RWPE1 (cell line): ENCODE results near the gene CATSPER1.

ENCODE experiments used
- CTCF ChIA-PET: fragments of 350-600 bp; sonication (Branson Sonifier 250); formaldehyde crosslinking; extraction: SDS; loops from one replicate; lab custom pipeline; 2021; lab: Yijun Ruan, JAX
- POLR2A ChIA-PET: fragments of 400-600 bp; formaldehyde crosslinking; extraction: SDS; loops from one replicate; lab custom pipeline; 2020; ENCODE audit warnings: antibody characterized with exemption; ENCODE audit not compliant: low non-redundant PET; lab: Yijun Ruan, JAX
- DNase-seq: peaks from one replicate; pipeline ENCODE4 v3.0.0; 2012; ENCODE audit warnings: low spot score
- H3K27ac ChIP-seq: fragments of 450-650 bp; 2 replicates; pipeline ENCODE4 v1.5.1; 2017
- TF ChIP-seq, protein P1 (sequence below): fragments of 450-650 bp; conservative IDR thresholded peaks from 2 replicates; pipeline ENCODE4 v1.5.1; 2017; ENCODE audit warnings: low read depth, mild to moderate bottlenecking

CATSPER1 gene

DNA sequence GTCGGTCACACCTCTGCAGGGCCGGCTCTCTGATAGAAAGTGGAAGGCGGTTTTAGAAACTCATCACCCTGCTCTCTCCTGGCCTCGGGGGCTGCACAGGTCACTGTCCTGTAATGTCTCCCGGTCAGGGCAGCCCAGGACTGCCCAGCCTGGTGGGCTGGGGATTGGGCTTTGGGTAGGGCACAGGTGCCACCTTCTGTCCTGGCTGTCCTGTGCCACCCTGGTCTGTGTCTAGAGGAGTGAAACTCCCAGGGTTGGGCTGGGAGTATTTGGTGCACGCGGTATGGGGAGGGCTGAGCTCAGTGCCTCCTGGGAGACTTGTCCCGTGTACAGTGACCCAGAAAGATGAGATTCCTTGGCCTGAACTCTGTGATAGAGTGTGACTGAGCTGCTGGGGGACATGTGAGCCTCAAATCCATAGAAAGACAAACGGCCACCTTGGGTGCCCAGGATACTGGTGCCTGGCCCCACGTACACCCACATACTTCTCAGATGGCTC, 47.0 kb downstream of the CATSPER1 start:
- H3K27ac ChIP-seq, result peak overlapping the region; percentile 38
- TF ChIP-seq, protein P1, sequence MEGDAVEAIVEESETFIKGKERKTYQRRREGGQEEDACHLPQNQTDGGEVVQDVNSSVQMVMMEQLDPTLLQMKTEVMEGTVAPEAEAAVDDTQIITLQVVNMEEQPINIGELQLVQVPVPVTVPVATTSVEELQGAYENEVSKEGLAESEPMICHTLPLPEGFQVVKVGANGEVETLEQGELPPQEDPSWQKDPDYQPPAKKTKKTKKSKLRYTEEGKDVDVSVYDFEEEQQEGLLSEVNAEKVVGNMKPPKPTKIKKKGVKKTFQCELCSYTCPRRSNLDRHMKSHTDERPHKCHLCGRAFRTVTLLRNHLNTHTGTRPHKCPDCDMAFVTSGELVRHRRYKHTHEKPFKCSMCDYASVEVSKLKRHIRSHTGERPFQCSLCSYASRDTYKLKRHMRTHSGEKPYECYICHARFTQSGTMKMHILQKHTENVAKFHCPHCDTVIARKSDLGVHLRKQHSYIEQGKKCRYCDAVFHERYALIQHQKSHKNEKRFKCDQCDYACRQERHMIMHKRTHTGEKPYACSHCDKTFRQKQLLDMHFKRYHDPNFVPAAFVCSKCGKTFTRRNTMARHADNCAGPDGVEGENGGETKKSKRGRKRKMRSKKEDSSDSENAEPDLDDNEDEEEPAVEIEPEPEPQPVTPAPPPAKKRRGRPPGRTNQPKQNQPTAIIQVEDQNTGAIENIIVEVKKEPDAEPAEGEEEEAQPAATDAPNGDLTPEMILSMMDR, result no peak
- ChIA-PET POLR2A (no interaction called here), CTCF (no interaction called here)
- no peak for DNase-seq

DNA sequence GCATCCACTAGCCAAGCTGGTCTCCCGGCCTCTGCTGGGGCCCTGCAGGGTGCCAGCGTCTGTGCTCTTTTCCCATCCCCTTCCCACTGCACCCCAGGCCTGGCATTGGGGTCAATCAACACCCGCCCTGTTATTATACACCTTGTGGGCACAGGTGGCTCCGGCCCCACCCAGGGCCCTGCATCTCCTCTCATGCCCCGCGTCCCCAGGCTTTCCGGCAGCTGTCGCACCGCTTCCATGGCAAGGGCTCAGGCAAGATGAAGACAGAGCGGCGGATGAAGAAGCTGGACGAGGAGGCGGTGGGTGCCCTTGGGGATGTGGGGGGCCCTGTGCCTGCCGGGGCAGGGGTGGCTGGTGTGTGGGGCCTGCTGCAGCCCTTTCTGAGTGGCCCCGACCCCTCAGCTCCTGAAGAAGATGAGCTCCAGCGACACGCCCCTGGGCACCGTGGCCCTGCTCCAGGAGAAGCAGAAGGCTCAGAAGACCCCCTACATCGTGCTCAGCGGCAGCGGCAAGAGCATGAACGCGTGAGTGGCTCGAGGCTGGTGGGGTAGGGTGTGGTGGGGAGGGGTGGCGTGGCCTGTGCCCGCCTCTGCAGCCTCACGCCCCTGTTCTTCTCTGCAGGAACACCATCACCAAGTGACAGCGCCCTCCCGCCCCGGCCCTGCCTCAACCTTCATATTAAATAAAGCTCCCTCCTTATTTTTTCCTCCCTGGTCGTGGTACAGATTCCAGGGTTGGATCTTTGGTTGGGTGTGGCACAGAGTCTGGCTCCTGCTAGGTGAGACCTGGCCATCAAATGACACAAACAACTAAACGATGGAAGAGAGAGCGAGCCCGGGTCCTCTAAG, 47.7 kb downstream of the CATSPER1 start:
- POLR2A ChIA-PET, result no interaction called here
- H3K27ac ChIP-seq, result peak overlapping the region; percentile 38; the same call in 1 of the 2 replicates
- CTCF ChIA-PET, result interaction anchor here (0.5 to 0.9 kb wide), 2 partner anchors 94 to 205 kb away, joined by 3 to 6 read pairs; no protein-coding TSS in a partner anchor
- no peak for DNase-seq
- TF ChIP-seq, protein P1, result no peak

DNA sequence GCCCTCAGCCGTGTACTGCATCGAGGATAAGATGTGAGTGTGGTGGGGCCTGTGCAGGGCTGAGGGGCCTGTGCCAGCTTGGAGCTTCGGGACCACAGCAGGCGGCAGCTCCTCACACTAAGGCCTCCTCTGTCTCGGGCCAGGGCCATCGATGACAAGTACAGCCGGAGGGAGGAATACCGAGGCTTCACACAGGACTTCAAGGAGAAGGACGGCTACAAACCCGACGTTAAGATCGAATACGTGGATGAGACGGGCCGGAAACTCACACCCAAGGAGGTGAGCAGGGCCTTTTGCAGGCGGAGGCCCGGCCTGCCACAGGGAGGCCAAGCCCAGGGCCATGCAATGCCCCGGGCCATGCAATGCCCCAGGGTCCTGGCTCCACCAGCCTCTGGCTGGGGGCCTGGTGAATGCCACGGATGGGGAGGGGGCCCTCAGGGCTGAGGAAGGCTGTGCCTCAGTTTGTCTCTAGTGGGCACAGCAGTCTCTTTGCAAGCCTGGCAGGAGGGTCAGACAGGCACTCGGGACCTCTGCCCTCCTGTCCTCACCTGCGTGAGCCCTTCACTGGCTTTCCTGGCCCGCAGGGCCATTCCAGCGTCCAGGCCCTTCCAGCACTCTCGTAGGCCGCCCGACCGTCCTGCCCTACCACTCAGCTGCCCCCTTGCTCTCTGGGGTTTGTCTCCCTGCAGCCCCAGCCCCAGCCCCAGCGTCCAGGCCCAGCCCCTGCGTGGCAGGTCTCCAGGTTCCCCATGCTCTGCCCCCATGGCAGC, 48.5 kb downstream of the CATSPER1 start:
- TF ChIP-seq, protein P1, result no peak
- no peak for DNase-seq
- ChIA-PET CTCF (interaction anchor here (0.9 kb wide), 1 partner anchor 93 kb away, joined by 6 read pairs; no protein-coding TSS in a partner anchor), POLR2A (no interaction called here)
- H3K27ac ChIP-seq, result peak overlapping the region; percentile 35

DNA sequence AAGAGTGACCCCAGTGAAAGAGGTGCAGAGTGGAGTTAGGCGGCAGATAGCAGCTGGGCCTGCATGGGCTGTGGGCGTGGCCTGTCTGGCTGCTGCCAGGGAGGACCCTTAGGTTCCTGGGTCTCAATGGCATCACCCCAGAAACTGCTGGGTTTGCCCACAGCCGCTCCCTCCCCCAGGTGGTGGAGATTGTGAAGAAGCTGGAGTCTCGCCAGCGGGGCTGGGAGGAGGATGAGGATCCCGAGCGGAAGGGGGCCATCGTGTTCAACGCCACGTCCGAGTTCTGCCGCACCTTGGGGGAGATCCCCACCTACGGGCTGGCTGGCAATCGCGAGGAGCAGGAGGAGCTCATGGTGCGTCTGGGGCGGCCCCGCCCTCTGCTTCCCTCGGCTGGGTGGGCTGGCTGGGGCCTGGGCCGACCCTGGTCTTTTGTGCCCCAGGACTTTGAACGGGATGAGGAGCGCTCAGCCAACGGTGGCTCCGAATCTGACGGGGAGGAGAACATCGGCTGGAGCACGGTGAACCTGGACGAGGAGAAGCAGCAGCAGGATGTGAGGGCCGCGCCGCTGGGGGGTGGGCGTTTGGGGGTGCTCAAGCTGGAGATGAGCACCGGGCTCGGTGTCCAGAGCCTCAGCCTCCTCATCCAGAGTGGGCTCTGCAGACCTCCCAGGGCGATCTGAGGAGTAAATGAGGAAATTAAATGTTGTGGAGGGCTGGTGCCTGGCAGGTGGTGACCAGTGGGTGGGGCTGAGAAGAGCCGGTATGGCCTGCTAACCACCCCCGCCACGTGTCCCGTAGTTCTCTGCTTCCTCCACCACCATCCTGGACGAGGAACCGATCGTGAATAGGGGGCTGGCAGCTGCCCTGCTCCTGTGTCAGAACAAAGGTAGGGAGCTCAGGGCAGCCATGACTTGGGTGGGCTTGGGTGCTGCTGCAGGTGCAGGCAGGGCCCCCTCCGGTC, 49.8 kb downstream of the CATSPER1 start:
- H3K27ac ChIP-seq, result peak overlapping the region; percentile 35
- TF ChIP-seq, protein P1, result no peak
- ChIA-PET CTCF (interaction anchor here (0.5 to 0.8 kb wide), 3 partner anchors 14 to 17 kb away, joined by 3 to 4 read pairs (median 4); no protein-coding TSS in a partner anchor), POLR2A (interaction anchor here (0.6 kb wide), 1 partner anchor 84 kb away, joined by 3 read pairs; no protein-coding TSS in a partner anchor)
- DNase-seq, result no peak

DNA sequence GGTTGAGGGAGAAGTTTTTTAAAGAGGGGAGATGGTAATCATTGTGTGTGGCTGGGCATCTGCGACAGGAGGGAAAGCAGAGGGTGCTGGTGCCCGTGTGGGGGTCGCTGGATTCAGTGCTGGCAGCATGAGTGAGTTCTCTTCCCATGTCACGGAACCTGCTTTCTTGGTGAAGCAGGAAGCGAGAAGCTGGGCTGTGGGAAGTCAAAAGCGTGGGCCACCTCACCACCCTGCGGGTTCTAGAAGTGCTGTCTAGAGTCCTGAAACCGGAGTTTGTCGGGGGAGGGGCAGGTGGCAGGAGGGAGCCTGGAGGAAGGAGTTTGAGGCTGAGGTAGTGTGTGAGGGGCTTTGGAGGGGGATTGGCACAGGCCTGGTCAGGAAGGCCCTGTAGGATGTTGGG, 50.5 kb downstream of the CATSPER1 start:
- no peak overlapping the region for H3K27ac ChIP-seq
- POLR2A ChIA-PET, result interaction anchor here (0.6 kb wide), 1 partner anchor 83 kb away, joined by 3 read pairs; no protein-coding TSS in a partner anchor
- CTCF ChIA-PET, result interaction anchor here (0.7 to 0.8 kb wide), 2 partner anchors 17 to 197 kb away, joined by 4 read pairs; no protein-coding TSS in a partner anchor
- DNase-seq, result no peak
- TF ChIP-seq, protein P1, result no peak
